ENCODE measurements around the gene THEM5. TPM values are rescaled to one million over a fixed set of nuclear protein-coding genes. Genes with fewer than 3 reads are reported as not detected.

Gene THEM5
- total RNA-seq, 2 donors from 2014 or later = not detected

DNA sequence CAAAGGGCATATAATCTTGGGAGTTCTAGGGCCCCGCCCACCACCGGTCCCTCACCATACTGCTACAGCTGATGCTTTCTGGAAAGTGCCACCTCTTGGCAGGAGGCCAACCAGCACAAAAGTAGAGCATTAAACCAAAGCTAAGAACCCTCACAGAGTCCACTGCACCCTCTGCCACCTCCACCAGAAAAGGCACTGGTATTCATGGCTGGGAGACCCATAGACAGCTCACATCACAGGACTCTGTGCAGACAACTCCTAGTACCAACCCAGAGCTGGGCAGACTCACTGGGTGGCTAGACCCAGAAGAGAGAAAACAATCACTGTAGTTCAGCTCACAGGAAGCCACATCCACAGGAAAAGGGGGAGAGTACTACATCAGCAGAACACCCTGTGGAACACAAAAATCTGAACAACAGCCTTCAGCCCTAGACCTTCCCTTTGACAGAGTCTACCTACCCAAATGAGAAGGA, 45.0 kb upstream of the THEM5 start:
- H3K27me3 Mint-ChIP-seq (ENCODE audit: insufficient read depth) = no peaks in the 10 kb centered on the region
- TF ChIP-seq, protein P1, sequence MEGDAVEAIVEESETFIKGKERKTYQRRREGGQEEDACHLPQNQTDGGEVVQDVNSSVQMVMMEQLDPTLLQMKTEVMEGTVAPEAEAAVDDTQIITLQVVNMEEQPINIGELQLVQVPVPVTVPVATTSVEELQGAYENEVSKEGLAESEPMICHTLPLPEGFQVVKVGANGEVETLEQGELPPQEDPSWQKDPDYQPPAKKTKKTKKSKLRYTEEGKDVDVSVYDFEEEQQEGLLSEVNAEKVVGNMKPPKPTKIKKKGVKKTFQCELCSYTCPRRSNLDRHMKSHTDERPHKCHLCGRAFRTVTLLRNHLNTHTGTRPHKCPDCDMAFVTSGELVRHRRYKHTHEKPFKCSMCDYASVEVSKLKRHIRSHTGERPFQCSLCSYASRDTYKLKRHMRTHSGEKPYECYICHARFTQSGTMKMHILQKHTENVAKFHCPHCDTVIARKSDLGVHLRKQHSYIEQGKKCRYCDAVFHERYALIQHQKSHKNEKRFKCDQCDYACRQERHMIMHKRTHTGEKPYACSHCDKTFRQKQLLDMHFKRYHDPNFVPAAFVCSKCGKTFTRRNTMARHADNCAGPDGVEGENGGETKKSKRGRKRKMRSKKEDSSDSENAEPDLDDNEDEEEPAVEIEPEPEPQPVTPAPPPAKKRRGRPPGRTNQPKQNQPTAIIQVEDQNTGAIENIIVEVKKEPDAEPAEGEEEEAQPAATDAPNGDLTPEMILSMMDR (conservative IDR thresholded peaks at IDR 0.05) = no peak
- Histone ChIP-seq H3K27me3 (ENCODE audit: control insufficient read depth, insufficient read depth, low read length, poor library complexity, severe bottlenecking) (no peaks in the 10 kb centered on the region), H3K9ac (ENCODE audit: extremely low read depth, low read length, poor library complexity, severe bottlenecking) (no peak overlapping the region), H3K9me3 (ENCODE audit: control insufficient read depth, low read length) (peaks cover 46% of the 10 kb centered on the region), H3K4me3 (ENCODE audit: low read length) (no peak overlapping the region), H3K36me3 (ENCODE audit: control insufficient read depth, insufficient read depth, low read length) (no peaks in the 10 kb centered on the region), H3K27ac (ENCODE audit: low read depth, low read length) (no peak overlapping the region), H3K4me1 (ENCODE audit: control insufficient read depth, insufficient read depth, low read length) (peaks cover 8% of the 10 kb centered on the region)
- WGBS, 2 experiments (ENCODE audit: insufficient coverage in 1 of 2, insufficient read length in 1 of 2) = 93 to 100% methylated on average over 2 of the region's 2 CpGs
- no peak overlapping the region for H3K27ac Mint-ChIP-seq
- H3K4me3 Mint-ChIP-seq = no peak overlapping the region
- no peak for DNase-seq
- H3K9me3 Mint-ChIP-seq = peaks cover 45% of the 10 kb centered on the region
- H3K36me3 Mint-ChIP-seq (ENCODE audit: low read depth) = peaks cover 31% of the 10 kb centered on the region
- H3K4me1 Mint-ChIP-seq = peaks cover 14% of the 10 kb centered on the region

DNA sequence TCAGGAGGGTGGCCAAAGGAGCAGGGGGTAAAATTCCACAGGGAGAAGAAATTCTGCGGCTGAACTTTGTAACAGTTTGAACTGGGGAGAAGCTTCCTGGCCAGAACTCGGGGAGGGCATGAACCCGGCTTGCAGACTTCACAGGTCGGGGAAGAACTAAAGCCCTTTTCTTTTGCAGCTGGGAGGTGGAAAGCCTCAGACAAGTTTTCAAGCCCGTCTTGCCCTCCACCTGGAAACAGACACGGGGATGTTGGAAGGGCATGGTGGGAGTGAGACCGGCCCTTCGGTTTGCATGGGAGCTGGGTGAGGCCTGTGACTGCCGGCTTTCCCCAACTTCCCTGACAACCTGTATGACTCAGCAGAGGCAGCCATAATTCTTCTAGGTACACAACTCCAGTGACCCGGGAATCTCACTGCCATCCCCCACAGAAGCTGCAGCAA, 44.5 kb upstream of the THEM5 start:
- Mint-ChIP-seq H3K36me3 (ENCODE audit: low read depth) (peaks cover 33% of the 10 kb centered on the region), H3K9me3 (peaks cover 45% of the 10 kb centered on the region), H3K4me1 (peaks cover 18% of the 10 kb centered on the region), H3K4me3 (no peak overlapping the region), H3K27ac (no peak overlapping the region), H3K27me3 (ENCODE audit: insufficient read depth) (no peaks in the 10 kb centered on the region)
- H3K4me3 ChIP-seq (ENCODE audit: low read length) = no peak overlapping the region
- H3K36me3 ChIP-seq (ENCODE audit: control insufficient read depth, insufficient read depth, low read length) = no peaks in the 10 kb centered on the region
- H3K9me3 ChIP-seq (ENCODE audit: control insufficient read depth, low read length) = peaks cover 41% of the 10 kb centered on the region
- H3K4me1 ChIP-seq (ENCODE audit: control insufficient read depth, insufficient read depth, low read length) = peaks cover 8% of the 10 kb centered on the region
- no peak for DNase-seq
- WGBS, 2 experiments (ENCODE audit: insufficient coverage in 1 of 2, insufficient read length in 1 of 2) = 96% methylated on average over 7 to 10 of the region's 10 CpGs
- H3K27ac ChIP-seq (ENCODE audit: low read depth, low read length) = no peak overlapping the region
- no peaks in the 10 kb centered on the region for H3K27me3 ChIP-seq (ENCODE audit: control insufficient read depth, insufficient read depth, low read length, poor library complexity, severe bottlenecking)
- TF ChIP-seq, protein P1 (conservative IDR thresholded peaks at IDR 0.05) = no peak
- H3K9ac ChIP-seq (ENCODE audit: extremely low read depth, low read length, poor library complexity, severe bottlenecking) = no peak overlapping the region

DNA sequence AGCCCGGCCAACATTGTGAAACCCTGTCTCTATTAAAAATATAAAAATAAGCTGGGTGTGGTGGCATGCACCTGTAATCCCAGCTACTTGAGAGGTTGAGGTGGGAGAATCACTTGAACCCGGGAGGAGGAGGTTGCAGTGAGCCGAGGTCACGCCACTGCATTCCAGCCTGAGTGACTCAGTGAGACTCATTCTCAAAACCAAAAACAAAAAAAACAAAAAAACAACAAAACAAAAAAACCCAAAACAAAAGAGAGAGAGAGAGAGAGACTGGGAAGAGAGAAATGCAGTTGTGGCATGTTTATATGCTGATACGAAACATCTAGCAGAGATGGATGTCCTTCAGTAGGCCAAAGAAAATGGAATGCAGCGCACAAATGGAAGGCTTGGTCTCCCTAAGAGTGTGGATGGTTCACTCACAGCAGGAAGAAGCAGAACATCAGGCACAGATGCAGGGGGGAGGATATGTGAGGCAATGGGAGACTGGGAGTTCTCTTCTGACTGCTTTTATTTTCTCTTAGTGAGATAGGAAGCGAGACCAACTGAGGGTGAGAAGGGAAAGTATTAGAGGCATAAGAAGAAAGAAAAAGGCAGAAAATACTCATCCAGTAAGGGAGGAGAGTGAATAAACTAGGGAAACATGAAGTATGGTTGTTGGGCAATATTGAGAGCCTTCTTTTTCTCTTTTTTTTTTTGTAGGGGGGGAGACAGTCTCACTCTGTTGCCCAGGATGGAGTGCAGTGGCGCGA, 39.8 kb upstream of the THEM5 start:
- H3K9me3 ChIP-seq (ENCODE audit: control insufficient read depth, low read length) = no peaks in the 10 kb centered on the region
- H3K4me3 ChIP-seq (ENCODE audit: low read length) = no peak overlapping the region
- no peaks in the 10 kb centered on the region for H3K27me3 ChIP-seq (ENCODE audit: control insufficient read depth, insufficient read depth, low read length, poor library complexity, severe bottlenecking)
- no peak overlapping the region for H3K27ac ChIP-seq (ENCODE audit: low read depth, low read length)
- peaks cover 13% of the 10 kb centered on the region for H3K36me3 Mint-ChIP-seq (ENCODE audit: low read depth)
- peaks cover 32% of the 10 kb centered on the region for H3K4me1 Mint-ChIP-seq
- H3K36me3 ChIP-seq (ENCODE audit: control insufficient read depth, insufficient read depth, low read length) = peaks cover 7% of the 10 kb centered on the region
- H3K27me3 Mint-ChIP-seq (ENCODE audit: insufficient read depth) = no peaks in the 10 kb centered on the region
- peaks cover 16% of the 10 kb centered on the region for H3K4me1 ChIP-seq (ENCODE audit: control insufficient read depth, insufficient read depth, low read length)
- WGBS, 2 experiments (ENCODE audit: insufficient coverage in 1 of 2, insufficient read length in 1 of 2) = 94 to 95% methylated on average over 6 to 7 of the region's 9 CpGs
- no peak overlapping the region for H3K4me3 Mint-ChIP-seq
- TF ChIP-seq, protein P1 (conservative IDR thresholded peaks at IDR 0.05) = no peak
- H3K27ac Mint-ChIP-seq = no peak overlapping the region
- H3K9ac ChIP-seq (ENCODE audit: extremely low read depth, low read length, poor library complexity, severe bottlenecking) = no peak overlapping the region
- peaks cover 1% of the 10 kb centered on the region for H3K9me3 Mint-ChIP-seq
- DNase-seq = no peak

Measured in endodermal cell (in vitro differentiated cells).